ENCODE measurements around the gene EPHB3. TPM values are rescaled to one million over a fixed set of nuclear protein-coding genes. Genes with fewer than 3 reads are reported as not detected.
A peak's percentile ranks its signal among the peaks of the same experiment; 100 is the strongest.

EPHB3 gene
- total and polyA plus RNA-seq, 7 donors = 0.08 to 1.6 (median 0.63) TPM

- Histone ChIP-seq H3K27ac (no peak overlapping the region), H3K36me3 (ENCODE audit: insufficient read depth in 1 of 2, low read depth in 1 of 2) (no peaks in the 10 kb centered on the region), H3K9me3 (no peaks in the 10 kb centered on the region), H3K4me3 (no peak overlapping the region), H3K27me3 (ENCODE audit: insufficient read depth in 3 of 3, low read length in 2 of 3) (peaks cover 0 to 28% (median 5%) of the 10 kb centered on the region in 3 donors), H3K4me1 (no peaks in the 10 kb centered on the region)
- WGBS, 3 donors = 71 to 74% (median 72%) methylated on average over 16 of the region's 16 CpGs
- intact Hi-C loops (cut with DNase I) = loop anchor here in 1 of 2 donors (2.0 kb wide), 1 partner anchor 169 kb away; no protein-coding TSS in a partner anchor
- ATAC-seq (no peak), DNase-seq (no peak)
- TF ChIP-seq CTCF (IDR thresholded peaks at IDR 0.05) = no peak
Measured at GRCh38 chr3:184539801-184540435, 21.7 kb upstream of the EPHB3 start.

- Histone ChIP-seq H3K27ac (no peak overlapping the region), H3K4me3 (no peak overlapping the region), H3K27me3 (ENCODE audit: insufficient read depth in 3 of 3, low read length in 2 of 3) (peaks cover 0 to 28% (median 5%) of the 10 kb centered on the region in 3 donors), H3K9me3 (no peaks in the 10 kb centered on the region), H3K4me1 (no peaks in the 10 kb centered on the region), H3K36me3 (ENCODE audit: insufficient read depth in 1 of 2, low read depth in 1 of 2) (no peaks in the 10 kb centered on the region)
- ATAC-seq = peak in 1 of 4 donors; percentile 18
- peak; percentile 58 for TF ChIP-seq CTCF (IDR thresholded peaks at IDR 0.05)
- WGBS, 3 donors = 43% methylated on average over 14 of the region's 14 CpGs
- intact Hi-C loops (cut with DNase I) = loop anchor here in 1 of 2 donors (2.0 kb wide), 1 partner anchor 170 kb away; no protein-coding TSS in a partner anchor
- DNase-seq = peak in 1 of 2 donors; percentile 37
Measured at GRCh38 chr3:184540777-184541681, 20.6 kb upstream of the EPHB3 start.

GRCh38 chr3:184541886-184542562, 19.6 kb upstream of the EPHB3 start:
- H3K4me1 ChIP-seq = no peaks in the 10 kb centered on the region
- DNase-seq (no peak), ATAC-seq (no peak)
- H3K9me3 ChIP-seq = no peaks in the 10 kb centered on the region
- no peak overlapping the region for H3K4me3 ChIP-seq
- no peak for TF ChIP-seq CTCF (IDR thresholded peaks at IDR 0.05)
- intact Hi-C loops (cut with DNase I) = loop anchor here in 1 of 2 donors (2.0 kb wide), 1 partner anchor 171 kb away; no protein-coding TSS in a partner anchor
- H3K27ac ChIP-seq = no peak overlapping the region
- WGBS, 3 donors = 55 to 62% (median 56%) methylated on average over 16 of the region's 16 CpGs
- H3K36me3 ChIP-seq (ENCODE audit: insufficient read depth in 1 of 2, low read depth in 1 of 2) = no peaks in the 10 kb centered on the region
- peaks cover 0 to 28% (median 5%) of the 10 kb centered on the region in 3 donors for H3K27me3 ChIP-seq (ENCODE audit: insufficient read depth in 3 of 3, low read length in 2 of 3)

GRCh38 chr3:184542577-184542976, 19.0 kb upstream of the EPHB3 start:
- ATAC-seq (no peak), DNase-seq (no peak)
- H3K36me3 ChIP-seq (ENCODE audit: insufficient read depth in 1 of 2, low read depth in 1 of 2) = no peaks in the 10 kb centered on the region
- H3K9me3 ChIP-seq = no peaks in the 10 kb centered on the region
- no peak overlapping the region for H3K4me3 ChIP-seq
- no peak for TF ChIP-seq CTCF (IDR thresholded peaks at IDR 0.05)
- no peak overlapping the region for H3K27ac ChIP-seq
- H3K4me1 ChIP-seq = no peaks in the 10 kb centered on the region
- intact Hi-C loops (cut with DNase I) = no loop called here
- peaks cover 0 to 28% (median 5%) of the 10 kb centered on the region in 3 donors for H3K27me3 ChIP-seq (ENCODE audit: insufficient read depth in 3 of 3, low read length in 2 of 3)
- WGBS, 3 donors = 38 to 50% (median 42%) methylated on average over 3 to 4 of the region's 4 CpGs
